ENCODE measurements around the gene TGFB3.
"Not testable (repeated sequence)": the region's sequence is repeated elsewhere in the genome, so short reads cannot be mapped to it uniquely, and the experiment has no call there.

Gene TGFB3

GRCh38 chr14:75981426-75982265 lies at the start of gene TGFB3:
Gene TGFB3, minus strand, starts transcription at chr14:75981995. Its CDS starts 1,102 bp downstream, at chr14:75980893.
- Mint-ChIP-seq H3K4me1 (peaks cover 49% of the 10 kb centered on the region), H3K9me3 (no peaks in the 10 kb centered on the region), H3K4me3 (peak within 1 kb of the TSS; percentile 79), H3K27ac (peak within 1 kb of the TSS; percentile 80), H3K36me3 (peaks cover 5% of the 10 kb centered on the region)
- DNase-seq (ENCODE audit: low spot score in 2 of 2) = peak; percentile 15 to 70
- peak; percentile 77 for ATAC-seq

DNA sequence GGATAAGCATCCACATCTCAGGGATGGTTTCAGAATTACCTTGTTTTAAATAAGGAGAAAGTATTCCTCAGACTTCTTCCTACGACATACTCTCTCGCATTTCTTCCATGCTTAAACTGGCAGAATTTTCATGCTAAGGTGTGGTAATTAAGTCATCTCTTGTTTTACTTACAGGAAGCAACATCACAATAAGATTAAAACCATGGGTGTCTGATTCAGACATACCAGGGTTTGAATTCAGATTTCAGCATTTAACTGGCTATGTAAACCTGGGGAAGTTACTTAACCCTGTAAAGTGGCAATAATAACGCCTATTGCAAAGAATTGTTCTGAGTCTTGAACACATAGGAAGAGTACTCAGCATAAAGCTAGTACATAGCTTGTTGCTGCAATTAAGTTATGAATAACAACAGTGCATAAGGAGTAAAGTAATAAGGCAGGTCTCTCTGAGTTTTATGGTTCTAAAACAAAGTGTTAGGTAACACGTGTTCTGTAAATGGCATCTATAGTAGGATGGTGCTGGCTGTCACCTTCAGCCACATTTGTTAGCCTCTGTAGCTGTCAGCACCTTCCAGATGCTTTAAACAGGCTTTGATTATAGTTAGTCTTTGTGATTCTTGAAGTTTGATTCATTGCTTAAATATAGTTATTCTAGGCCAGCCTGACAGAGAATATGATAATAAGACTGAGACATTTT lies 42.6 kb upstream of the TGFB3 start:
- Mint-ChIP-seq H3K4me1 (no peaks in the 10 kb centered on the region), H3K4me3 (no peak overlapping the region), H3K9me3 (peaks cover 9% of the 10 kb centered on the region), H3K27ac (no peak overlapping the region), H3K36me3 (peaks cover 6% of the 10 kb centered on the region)
- no peak for ATAC-seq
- no peak for DNase-seq (ENCODE audit: low spot score in 2 of 2)

DNA sequence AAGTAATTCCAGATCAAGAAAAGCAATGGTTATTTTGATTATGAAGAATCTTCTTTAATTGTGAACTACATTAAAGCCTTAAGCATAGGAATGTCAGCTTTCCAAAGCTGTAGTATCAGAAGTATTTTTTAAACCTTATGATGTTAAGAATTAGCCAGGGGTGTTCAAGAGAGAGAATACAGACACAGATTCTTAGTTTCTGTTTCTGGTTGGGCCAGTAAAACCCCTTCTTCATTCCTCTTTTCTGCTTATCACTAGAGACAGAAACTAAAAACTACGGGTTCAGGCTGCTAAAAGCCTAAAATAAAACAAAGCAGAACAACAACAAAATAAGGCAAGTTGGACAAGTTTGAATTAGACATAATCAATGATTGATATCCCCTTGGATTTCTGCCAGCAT lies 42.0 kb upstream of the TGFB3 start:
- peaks cover 11% of the 10 kb centered on the region for H3K9me3 Mint-ChIP-seq
- no peak overlapping the region for H3K4me3 Mint-ChIP-seq
- ATAC-seq (no peak), DNase-seq (ENCODE audit: low spot score in 2 of 2) (no peak)
- H3K36me3 Mint-ChIP-seq = peaks cover 6% of the 10 kb centered on the region
- H3K4me1 Mint-ChIP-seq = no peaks in the 10 kb centered on the region
- no peak overlapping the region for H3K27ac Mint-ChIP-seq

DNA sequence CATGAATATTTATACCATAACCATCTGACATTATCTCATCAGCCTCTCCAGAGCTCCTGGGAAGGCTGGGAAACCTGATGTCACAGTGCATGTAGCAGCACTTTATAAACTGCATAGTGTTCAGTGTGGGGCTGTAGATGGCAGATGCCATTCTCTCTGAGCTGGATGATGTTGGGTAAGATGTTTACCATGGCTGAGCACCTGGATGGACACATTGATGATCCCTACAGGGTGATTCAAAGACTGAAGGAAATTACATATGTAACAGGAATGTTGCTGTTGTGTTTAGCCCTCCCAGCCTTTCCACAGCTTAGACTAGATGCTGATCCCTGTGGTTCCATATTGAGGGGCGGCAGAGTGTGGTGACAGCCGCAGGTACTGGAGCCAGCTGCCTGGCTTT lies 41.2 kb upstream of the TGFB3 start:
- H3K36me3 Mint-ChIP-seq = peaks cover 6% of the 10 kb centered on the region
- peaks cover 12% of the 10 kb centered on the region for H3K9me3 Mint-ChIP-seq
- H3K4me3 Mint-ChIP-seq = no peak overlapping the region
- ATAC-seq = no peak
- H3K4me1 Mint-ChIP-seq = no peaks in the 10 kb centered on the region
- no peak overlapping the region for H3K27ac Mint-ChIP-seq
- no peak for DNase-seq (ENCODE audit: low spot score in 2 of 2)

DNA sequence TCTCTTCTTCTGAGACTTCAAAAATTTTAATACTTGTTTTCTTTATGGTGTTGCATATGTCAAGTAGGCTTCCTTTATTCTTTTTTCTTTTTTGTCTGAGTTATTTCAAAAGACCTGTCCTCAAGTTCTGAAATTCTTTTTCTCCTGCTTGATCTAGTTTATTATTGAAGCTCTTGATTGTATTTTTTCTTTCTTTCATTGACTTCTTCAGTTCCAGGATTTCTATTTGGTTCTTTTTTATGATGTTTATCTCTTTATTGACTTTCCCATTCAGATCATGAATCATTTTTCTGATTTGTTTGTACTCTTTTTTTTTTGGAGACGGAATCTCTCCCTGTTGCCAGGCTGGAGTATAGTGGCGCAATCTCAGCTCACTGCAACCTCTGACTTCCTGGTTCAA lies 37.9 kb upstream of the TGFB3 start:
- Mint-ChIP-seq H3K4me3 (no peak overlapping the region), H3K9me3 (peaks cover 14% of the 10 kb centered on the region), H3K36me3 (peaks cover 6% of the 10 kb centered on the region), H3K4me1 (no peaks in the 10 kb centered on the region), H3K27ac (no peak overlapping the region)
- DNase-seq (ENCODE audit: low spot score in 2 of 2) = no peak
- ATAC-seq = no peak

DNA sequence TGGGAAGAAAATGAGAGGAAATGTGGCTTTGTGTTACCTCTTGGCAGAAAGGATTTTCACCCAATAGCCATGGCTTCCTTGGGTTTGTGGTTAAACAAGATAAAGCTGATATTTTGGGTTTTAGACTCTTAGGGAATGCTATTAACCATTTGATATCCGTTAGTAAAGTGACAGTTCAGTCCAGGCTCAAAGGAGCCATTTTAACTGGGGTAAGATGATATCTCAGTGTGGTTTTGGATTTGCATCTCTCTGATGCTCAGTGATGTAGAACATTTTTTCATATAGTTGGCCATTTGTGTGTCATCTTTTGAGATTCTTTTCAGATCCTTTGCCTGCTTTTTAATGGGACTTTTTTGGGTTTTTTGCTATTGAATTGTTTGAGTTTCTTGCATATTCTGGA lies 33.9 kb upstream of the TGFB3 start:
- DNase-seq (ENCODE audit: low spot score in 2 of 2) (no peak), ATAC-seq (no peak)
- Mint-ChIP-seq H3K27ac (no peak overlapping the region), H3K9me3 (peaks cover 14% of the 10 kb centered on the region), H3K4me3 (no peak overlapping the region), H3K36me3 (peaks cover 11% of the 10 kb centered on the region), H3K4me1 (no peaks in the 10 kb centered on the region)

DNA sequence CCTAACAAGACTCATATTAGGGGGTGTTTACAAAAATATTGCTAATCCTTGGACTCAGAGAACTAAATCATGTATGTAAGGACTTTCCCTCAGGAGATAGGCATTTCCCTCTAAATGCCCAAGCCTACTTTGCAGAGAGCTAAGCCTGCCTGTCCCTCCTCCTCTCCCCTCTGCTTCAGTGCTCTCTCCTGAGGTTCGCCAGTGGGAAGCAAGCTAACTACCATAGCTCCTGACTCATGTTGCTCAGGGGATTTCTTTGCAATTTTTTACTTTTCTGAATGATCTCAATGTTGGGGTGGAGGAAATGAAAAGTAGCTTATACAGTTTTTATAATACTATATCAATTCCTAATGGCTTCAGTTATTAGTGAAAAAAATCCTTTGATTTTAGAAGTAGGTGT lies 33.4 kb upstream of the TGFB3 start:
- Mint-ChIP-seq H3K4me3 (no peak overlapping the region), H3K27ac (no peak overlapping the region), H3K9me3 (peaks cover 12% of the 10 kb centered on the region), H3K36me3 (peaks cover 8% of the 10 kb centered on the region), H3K4me1 (no peaks in the 10 kb centered on the region)
- ATAC-seq = no peak
- DNase-seq (ENCODE audit: low spot score in 2 of 2) = no peak

- Mint-ChIP-seq H3K36me3 (peaks cover 5% of the 10 kb centered on the region), H3K27ac (peak overlapping the region; percentile 17), H3K9me3 (no peaks in the 10 kb centered on the region), H3K4me1 (no peaks in the 10 kb centered on the region), H3K4me3 (no peak overlapping the region)
- DNase-seq (ENCODE audit: low spot score in 2 of 2) = no peak
- no peak for ATAC-seq
Measured at GRCh38 chr14:76012354-76012753, 30.6 kb upstream of the TGFB3 start.

DNA sequence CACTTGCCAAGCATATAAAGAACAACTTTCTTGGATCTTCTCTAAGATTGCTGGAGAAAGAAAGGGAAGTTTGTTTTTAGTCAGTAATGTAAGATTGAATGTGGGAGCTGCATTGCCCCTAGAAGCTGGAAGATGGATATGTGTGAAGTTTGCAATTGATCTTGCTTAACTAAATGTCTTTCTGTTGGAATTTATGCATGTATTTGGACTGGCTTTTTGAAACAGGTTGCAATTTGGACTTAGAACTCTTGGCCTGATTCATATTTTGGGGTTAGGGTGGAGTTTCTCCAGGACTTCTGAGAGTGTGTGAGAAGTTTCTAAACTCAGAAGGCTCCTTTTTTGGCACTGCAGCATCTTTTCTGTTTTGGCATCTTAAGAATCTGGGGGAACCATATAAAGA lies 30.1 kb upstream of the TGFB3 start:
- Mint-ChIP-seq H3K4me1 (no peaks in the 10 kb centered on the region), H3K9me3 (no peaks in the 10 kb centered on the region), H3K4me3 (no peak overlapping the region), H3K36me3 (peaks cover 5% of the 10 kb centered on the region), H3K27ac (peak overlapping the region; percentile 17)
- DNase-seq (ENCODE audit: low spot score in 2 of 2) (no peak), ATAC-seq (no peak)

DNA sequence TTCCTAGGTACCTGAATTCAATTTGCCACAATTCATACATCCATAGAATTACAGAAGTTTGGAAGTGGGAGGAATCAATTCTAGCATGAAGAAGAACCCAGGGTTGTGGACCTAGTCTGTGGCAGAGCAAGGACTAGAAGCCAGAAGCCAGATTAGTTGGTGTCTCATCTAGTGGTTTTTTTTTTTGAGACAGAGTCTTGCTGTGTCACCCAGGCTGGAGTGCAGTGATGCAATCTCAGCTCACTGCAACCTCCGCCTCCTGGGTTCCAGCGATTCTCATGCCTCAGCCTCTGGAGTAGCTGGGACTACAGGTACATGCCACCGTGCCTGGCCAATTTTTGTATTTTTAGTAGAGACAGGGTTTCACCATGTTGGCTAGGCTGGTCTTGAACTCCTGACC lies 27.8 kb upstream of the TGFB3 start:
- not testable (repeated sequence) for H3K36me3 Mint-ChIP-seq, H3K4me1 Mint-ChIP-seq

DNA sequence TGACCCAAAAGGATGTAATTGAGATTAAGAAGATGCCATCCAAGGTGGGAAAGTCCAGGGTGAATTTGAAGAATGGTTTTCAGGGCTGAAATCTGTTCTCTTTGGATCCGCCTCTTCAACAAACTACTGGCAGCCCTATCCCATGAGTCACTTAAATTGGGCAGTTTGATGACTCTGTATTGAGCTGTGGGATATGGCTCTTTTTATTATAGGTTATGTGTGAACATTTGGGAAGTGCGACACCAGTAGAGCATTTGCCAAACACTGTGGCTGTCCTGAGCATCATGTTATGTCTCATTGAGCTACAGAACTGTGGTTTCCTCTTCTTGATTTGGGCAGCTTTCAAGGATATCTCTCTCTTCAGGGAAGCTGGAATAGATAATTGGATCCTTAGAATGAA lies 26.1 kb upstream of the TGFB3 start:
- no peak overlapping the region for H3K4me3 Mint-ChIP-seq
- H3K27ac Mint-ChIP-seq = peak overlapping the region; percentile 18
- H3K36me3 Mint-ChIP-seq = peaks cover 5% of the 10 kb centered on the region
- DNase-seq (ENCODE audit: low spot score in 2 of 2) (no peak), ATAC-seq (no peak)
- H3K4me1 Mint-ChIP-seq = no peaks in the 10 kb centered on the region
- peaks cover 7% of the 10 kb centered on the region for H3K9me3 Mint-ChIP-seq

More for the DNA sequence above, 27.8 kb upstream of the TGFB3 start:
- ATAC-seq; DNase-seq (ENCODE audit: low spot score in 2 of 2); H3K9me3 Mint-ChIP-seq; H3K27ac Mint-ChIP-seq; H3K4me3 Mint-ChIP-seq: not testable (repeated sequence)

- peaks cover 5% of the 10 kb centered on the region for H3K36me3 Mint-ChIP-seq
Measured at GRCh38 chr14:76007379-76007778, 25.6 kb upstream of the TGFB3 start.

GRCh38 chr14:76006253-76006652 lies 24.5 kb upstream of the TGFB3 start:
- ATAC-seq (no peak), DNase-seq (ENCODE audit: low spot score in 2 of 2) (no peak)
- no peak overlapping the region for H3K4me3 Mint-ChIP-seq
- H3K36me3 Mint-ChIP-seq = no peaks in the 10 kb centered on the region
- no peaks in the 10 kb centered on the region for H3K4me1 Mint-ChIP-seq
- H3K9me3 Mint-ChIP-seq = peaks cover 7% of the 10 kb centered on the region
- H3K27ac Mint-ChIP-seq = no peak overlapping the region

More at GRCh38 chr14:76007379-76007778, 25.6 kb upstream of the TGFB3 start:
- Mint-ChIP-seq H3K4me1 (no peaks in the 10 kb centered on the region), H3K4me3 (no peak overlapping the region), H3K27ac (peak overlapping the region; percentile 18), H3K9me3 (peaks cover 7% of the 10 kb centered on the region)
- no peak for ATAC-seq
- no peak for DNase-seq (ENCODE audit: low spot score in 2 of 2)

- DNase-seq (ENCODE audit: low spot score in 2 of 2) (no peak), ATAC-seq (no peak)
- Mint-ChIP-seq H3K36me3 (peaks cover 15% of the 10 kb centered on the region), H3K4me1 (no peaks in the 10 kb centered on the region), H3K27ac (no peak overlapping the region), H3K4me3 (no peak overlapping the region), H3K9me3 (peaks cover 7% of the 10 kb centered on the region)
Measured at GRCh38 chr14:76002383-76002782, 20.6 kb upstream of the TGFB3 start.

DNA sequence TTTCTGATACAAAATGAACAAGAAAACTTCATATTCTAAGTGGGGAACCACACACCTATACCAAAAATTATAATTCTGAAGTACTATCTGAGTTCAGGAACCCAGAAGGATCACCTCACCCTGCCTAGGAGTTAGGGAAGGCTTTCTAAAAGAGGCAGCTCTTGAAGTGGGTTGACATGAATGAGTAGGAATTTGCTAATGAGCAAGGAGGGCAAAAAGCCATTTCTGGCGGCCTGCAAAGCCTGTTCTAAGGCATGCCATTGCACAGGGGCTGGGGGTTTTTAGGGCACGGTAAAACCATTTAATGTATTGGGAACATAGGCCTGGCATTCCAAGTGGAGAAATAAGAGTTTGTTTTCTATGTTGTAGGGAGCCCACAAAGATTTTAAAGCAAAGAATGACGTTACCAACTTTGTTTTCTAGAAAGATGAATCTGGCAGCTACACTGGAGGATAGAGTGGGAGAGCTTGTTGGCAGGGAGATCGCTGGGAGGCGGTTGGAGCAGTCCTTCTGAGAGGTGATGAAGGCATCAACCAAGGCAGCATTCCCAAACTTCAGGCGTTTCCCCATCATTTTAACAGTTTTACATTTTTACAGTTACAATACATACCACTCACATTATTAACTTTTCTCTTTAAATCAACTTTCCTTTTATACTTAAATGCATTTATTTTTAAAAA lies 17.9 kb upstream of the TGFB3 start:
- Mint-ChIP-seq H3K4me3 (no peak overlapping the region), H3K4me1 (peaks cover under 1% of the 10 kb centered on the region), H3K9me3 (peaks cover 5% of the 10 kb centered on the region), H3K27ac (no peak overlapping the region), H3K36me3 (peaks cover 19% of the 10 kb centered on the region)
- DNase-seq (ENCODE audit: low spot score in 2 of 2) (no peak), ATAC-seq (no peak)

Data from stimulated activated effector memory CD8-positive, alpha-beta T cell treated with anti-CD3 and anti-CD28 coated beads, Interleukin-12 subunit alpha, Interleukin-12 subunit beta, amount 100 ng/mL, for 72 hours (primary cell).